C4-2B (cell line): ENCODE measurements around the gene CPA5.

Source experiments
- CTCF ChIP-seq: fragments of 450-650 bp; conservative IDR thresholded peaks from 2 replicates; pipeline ENCODE4 v1.5.1; 2017; ENCODE audit warnings: mild to moderate bottlenecking
- ZFX ChIP-seq: fragments of 450-650 bp; IDR thresholded peaks from 2 replicates; pipeline ENCODE4 v1.6.1; 2017

GRCh38 chr7:130303551-130303950 is 41.1 kb upstream of the CPA5 start:
- TF ChIP-seq CTCF (no peak), ZFX (no peak)
